Gastrocnemius medialis (tissue), 4 donors: ENCODE results near the gene MAPK12. TPM values are rescaled to one million over a fixed set of nuclear protein-coding genes. Genes with fewer than 3 reads are reported as not detected.

Experiments
- ATAC-seq, 2 donors: fragments of 150-250 bp; one replicate each; pipeline ENCODE4 v1.9.1; 2016
- DNase-seq, 2 donors: peaks; one replicate each; pipeline ENCODE4 v3.0.0-alpha.2; 2019
- H3K27ac ChIP-seq, 4 donors: fragments of 200-600 bp; sonication (generic); 1 replicate in 1 of 4; 2 replicates in 3 of 4; pipeline ENCODE4 v1.5.1; 2016 to 2018; ENCODE audit warnings: mild to moderate bottlenecking in 2 of 4, moderate library complexity in 1 of 4
- H3K27me3 ChIP-seq, 3 donors: fragments of 200-600 bp; sonication (generic) in 2 of 3; 1 replicate in 1 of 3; 2 replicates in 2 of 3; pipeline versions ENCODE4 v1.5.1 to v1.6.0; 2016 to 2019; ENCODE audit warnings: mild to moderate bottlenecking in 1 of 3, moderate library complexity in 1 of 3
- H3K36me3 ChIP-seq, 2 donors: fragments of 200-600 bp; sonication (generic) in 1 of 2; one replicate each; pipeline ENCODE4 v1.5.1; 2017 to 2018
- H3K4me1 ChIP-seq, 2 donors: fragments of 200-600 bp; sonication (generic) in 1 of 2; one replicate each; pipeline ENCODE4 v1.5.1; 2016 to 2017; ENCODE audit warnings: mild to moderate bottlenecking in 2 of 2
- H3K4me3 ChIP-seq, 4 donors: fragments of 200-600 bp; sonication (generic) in 3 of 4; 1 replicate in 1 of 4; 2 replicates in 3 of 4; pipeline ENCODE4 v1.5.1; 2016 to 2019; ENCODE audit warnings: mild to moderate bottlenecking in 2 of 4
- H3K9me3 ChIP-seq, 3 donors: fragments of 200-600 bp; sonication (generic) in 2 of 3; 1 replicate in 1 of 3; 2 replicates in 2 of 3; pipeline ENCODE4 v1.5.1; 2016 to 2019
- CTCF ChIP-seq, 5 experiments: fragments of 450-650 bp in 3 of 5; fragments of 200-600 bp in 2 of 5; sonication (generic) in 2 of 5; IDR thresholded peaks in 4 of 5; conservative IDR thresholded peaks in 1 of 5; 1 replicate in 4 of 5; 2 replicates in 1 of 5; pipeline ENCODE4 v1.5.1; 2016 to 2019; ENCODE audit warnings: antibody characterized with exemption in 5 of 5, mild to moderate bottlenecking in 3 of 5, moderate library complexity in 3 of 5
- POLR2A ChIP-seq, 2 donors: fragments of 450-650 bp; IDR thresholded peaks; one replicate each; pipeline ENCODE4 v1.6.1; 2017; ENCODE audit warnings: antibody characterized with exemption in 2 of 2, mild to moderate bottlenecking in 2 of 2, moderate library complexity in 2 of 2
- in situ Hi-C, 4 donors: fragments of 200-750 bp; cut with MboI; loops; one replicate each; pipeline versions ENCODE4 v1.15.0 to v1.8.0; 2017; ENCODE audit warnings: low sequenced_read_pairs in 4 of 4
- intact Hi-C: fragments of 100-400 bp; cut with DNase I; formaldehyde crosslinking; loops from one replicate; pipeline ENCODE4 v1.15.1; 2023; ENCODE audit warnings: low total_unique reads
- total RNA-seq, 4 donors: library from RNA; depleted of rRNA; stranded (reverse); fragments of >200 nt; gene quantifications; one replicate each; pipeline versions ENCODE4 v1.1.0 to v1.2.3, GENCODE V29; 2016

Gene MAPK12
- total RNA-seq, 4 donors from 2014 or later: 126 to 290 (median 219) TPM

GRCh38 chr22:50229370-50229769 lies 32.1 kb downstream of the MAPK12 start:
- Histone ChIP-seq H3K4me3 (no peak overlapping the region), H3K27me3 (no peaks in the 10 kb centered on the region), H3K36me3 (peaks cover 0 to 41% of the 10 kb centered on the region in 2 donors), H3K4me1 (no peaks in the 10 kb centered on the region), H3K27ac (no peak overlapping the region), H3K9me3 (no peaks in the 10 kb centered on the region)
- DNase-seq: no peak
- ATAC-seq: no peak
- intact Hi-C loops (no loop called here), in situ Hi-C loops (no loop called here)
- TF ChIP-seq CTCF (IDR thresholded peaks at IDR 0.05 in 4 of 5, conservative IDR thresholded peaks at IDR 0.05 in 1 of 5): no peak
- no peak for TF ChIP-seq POLR2A (IDR thresholded peaks at IDR 0.05)

GRCh38 chr22:50228366-50228765 lies 33.1 kb downstream of the MAPK12 start:
- no peak for DNase-seq
- Histone ChIP-seq H3K9me3 (no peaks in the 10 kb centered on the region), H3K27ac (no peak overlapping the region), H3K4me3 (no peak overlapping the region), H3K4me1 (no peaks in the 10 kb centered on the region), H3K36me3 (peaks cover 0 to 49% of the 10 kb centered on the region in 2 donors), H3K27me3 (no peaks in the 10 kb centered on the region)
- in situ Hi-C loops (no loop called here), intact Hi-C loops (no loop called here)
- no peak for ATAC-seq
- TF ChIP-seq POLR2A (IDR thresholded peaks at IDR 0.05) (no peak), CTCF (IDR thresholded peaks at IDR 0.05 in 4 of 5, conservative IDR thresholded peaks at IDR 0.05 in 1 of 5) (no peak)

- in situ Hi-C loops: no loop called here
- TF ChIP-seq POLR2A (IDR thresholded peaks at IDR 0.05) (no peak), CTCF (IDR thresholded peaks at IDR 0.05 in 4 of 5, conservative IDR thresholded peaks at IDR 0.05 in 1 of 5) (no peak)
- peaks cover 0 to 55% of the 10 kb centered on the region in 2 donors for H3K36me3 ChIP-seq
- DNase-seq (no peak), ATAC-seq (no peak)
- H3K4me1 ChIP-seq: no peaks in the 10 kb centered on the region
- H3K27me3 ChIP-seq: no peaks in the 10 kb centered on the region
- no peaks in the 10 kb centered on the region for H3K9me3 ChIP-seq
- no peak overlapping the region for H3K4me3 ChIP-seq
- intact Hi-C loops: no loop called here
- no peak overlapping the region for H3K27ac ChIP-seq
Observed at GRCh38 chr22:50227579-50228215, 33.8 kb downstream of the MAPK12 start.

- in situ Hi-C loops: no loop called here
- Histone ChIP-seq H3K36me3 (peaks cover 0 to 64% of the 10 kb centered on the region in 2 donors), H3K4me1 (no peaks in the 10 kb centered on the region), H3K4me3 (no peak overlapping the region), H3K27ac (no peak overlapping the region), H3K27me3 (no peaks in the 10 kb centered on the region), H3K9me3 (no peaks in the 10 kb centered on the region)
- no peak for TF ChIP-seq CTCF (IDR thresholded peaks at IDR 0.05 in 4 of 5, conservative IDR thresholded peaks at IDR 0.05 in 1 of 5)
- TF ChIP-seq POLR2A (IDR thresholded peaks at IDR 0.05): no peak
- ATAC-seq (no peak), DNase-seq (no peak)
- intact Hi-C loops: no loop called here
Observed at GRCh38 chr22:50226875-50227165, 34.7 kb downstream of the MAPK12 start.
